Measurements from ENCODE around the gene PRMT3.
"Not testable (repeated sequence)": the region's sequence is repeated elsewhere in the genome, so short reads cannot be mapped to it uniquely, and the experiment has no call there.

PRMT3 gene

DNA sequence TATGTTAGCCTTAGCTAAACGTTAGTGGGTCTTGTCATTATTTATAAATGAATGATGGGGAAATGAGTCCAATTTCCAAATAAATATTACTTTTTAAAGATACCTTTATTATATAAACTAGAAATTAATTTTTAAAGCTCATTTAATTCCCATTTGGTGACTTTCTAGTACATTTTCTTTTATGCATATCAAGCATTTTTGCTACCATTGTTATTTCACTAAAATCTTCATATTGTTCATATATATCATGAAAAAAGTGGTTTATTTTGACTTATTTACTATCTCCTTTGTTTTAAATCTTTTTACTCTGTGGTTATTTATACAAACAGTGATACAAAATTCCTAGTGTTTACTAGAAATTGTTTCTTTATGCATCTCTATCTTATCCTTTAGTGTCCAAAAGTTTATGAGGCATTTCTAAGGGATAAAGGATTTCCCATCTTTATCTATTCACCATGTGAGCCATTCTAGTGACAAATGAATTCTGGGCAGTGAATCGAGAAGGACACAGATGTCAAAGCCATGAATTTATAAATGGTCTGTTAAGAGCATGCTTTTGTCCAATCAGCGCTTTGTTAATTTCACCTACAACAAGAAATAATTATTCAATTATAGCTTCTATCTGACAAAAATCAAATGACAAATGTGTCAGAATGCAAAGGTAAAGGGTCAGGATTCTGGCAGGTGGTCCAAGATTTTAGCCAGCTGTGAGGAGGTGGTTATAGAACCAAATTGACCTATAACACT, 70.6 kb downstream of the PRMT3 start:
- DNase-seq, result no peak

DNA sequence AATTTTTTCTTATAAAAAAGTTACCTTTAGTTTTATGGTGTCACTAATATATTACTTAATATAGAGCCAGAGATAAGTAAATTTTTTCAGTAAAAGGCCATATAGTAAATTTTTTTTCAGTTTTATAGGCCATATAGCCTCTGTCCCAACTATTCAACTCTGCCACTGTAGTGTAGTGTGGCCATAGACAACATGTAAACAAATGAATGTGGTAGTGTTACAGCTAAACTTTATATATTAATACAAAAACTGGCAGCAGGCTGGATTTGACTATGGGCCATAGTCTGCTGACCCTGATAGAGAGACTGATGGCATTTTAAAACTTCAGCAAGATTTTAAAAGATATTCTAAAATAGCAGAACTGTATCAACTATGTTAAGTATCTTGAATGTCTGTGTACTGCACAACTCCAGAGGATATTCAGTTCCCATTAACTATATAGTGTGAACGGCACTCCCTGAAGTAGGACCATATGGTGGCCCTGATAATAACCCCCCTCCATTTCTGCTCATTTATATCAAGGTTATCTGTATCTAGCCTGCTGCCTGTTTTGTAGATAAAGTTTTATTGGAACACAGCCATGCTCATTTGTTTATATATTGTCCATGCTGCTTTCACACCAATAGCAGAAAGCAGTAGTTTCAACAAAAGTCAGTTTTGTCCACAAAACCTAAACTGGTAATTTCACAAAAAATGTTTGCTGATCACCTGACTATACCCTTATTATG, 71.6 kb downstream of the PRMT3 start:
- DNase-seq, result no peak

DNA sequence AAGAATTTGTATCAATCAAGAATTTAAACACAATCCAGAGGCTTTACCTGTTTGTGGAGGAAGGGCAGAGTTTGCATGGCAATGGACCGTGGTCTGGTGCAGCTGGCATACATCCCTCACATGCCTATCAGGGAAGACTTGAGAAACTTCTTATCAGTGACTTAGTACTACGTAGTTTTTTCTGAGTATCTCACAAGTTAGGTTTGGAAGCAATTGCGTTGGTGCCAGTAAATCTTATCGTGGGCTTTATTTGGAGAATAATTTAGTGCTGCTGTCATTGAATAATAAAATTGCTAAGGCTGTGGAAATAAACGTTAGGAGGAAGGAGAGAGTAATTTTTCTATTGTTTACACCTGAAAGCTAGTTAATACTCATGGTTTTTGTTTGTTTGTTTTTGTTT, 72.3 kb downstream of the PRMT3 start:
- DNase-seq, result no peak

DNA sequence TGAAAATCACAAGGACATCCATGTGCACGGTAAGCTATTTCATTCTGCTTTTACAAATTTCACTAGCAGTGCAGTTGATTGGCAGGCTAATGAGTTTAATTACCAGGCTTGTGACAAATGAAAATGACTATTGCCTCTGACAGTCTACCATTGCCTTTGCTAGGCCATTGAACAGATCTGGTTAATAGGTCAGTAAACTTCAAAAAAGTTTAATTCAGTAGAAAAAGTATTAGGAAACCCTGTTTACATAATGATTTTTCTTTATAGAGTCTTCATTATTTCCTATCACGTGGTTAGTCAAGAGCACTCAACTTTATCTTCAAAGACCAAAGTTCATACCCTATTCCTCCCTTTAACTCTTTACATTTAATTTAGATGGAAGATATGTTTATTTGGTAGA, 77.0 kb downstream of the PRMT3 start:
- DNase-seq, result no peak

DNA sequence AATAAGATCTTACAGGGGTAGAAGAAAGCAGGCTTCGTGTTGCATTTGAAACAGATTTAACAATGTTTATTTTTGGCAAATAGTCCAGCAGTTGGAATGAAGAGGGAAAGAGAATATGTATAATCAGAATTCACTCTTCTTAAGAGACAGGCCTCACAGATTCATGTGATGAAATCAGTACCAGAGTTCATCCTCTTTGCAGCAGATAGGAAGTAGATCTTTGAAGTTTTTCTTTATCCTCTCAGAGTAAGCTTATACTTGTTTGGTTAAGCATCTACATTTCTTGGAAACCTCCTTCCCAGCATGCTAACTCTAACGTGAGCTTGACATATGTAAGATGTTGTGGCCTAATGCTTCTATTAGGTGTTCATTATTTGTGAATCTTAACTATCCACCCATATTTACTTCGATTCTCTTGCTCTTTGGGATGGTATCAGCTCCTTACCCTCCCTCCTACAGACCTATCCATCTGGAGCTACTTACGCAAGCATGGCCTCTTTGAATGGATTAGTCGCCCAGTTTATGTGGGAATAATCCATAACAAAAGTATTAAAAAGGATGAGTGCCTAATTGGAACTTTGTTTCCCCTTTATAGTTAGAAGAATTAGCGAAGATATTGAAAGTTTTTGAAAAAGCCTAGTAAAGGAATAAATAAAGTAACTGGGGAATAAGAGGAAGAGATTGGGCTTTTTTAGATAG, 80.1 kb downstream of the PRMT3 start:
- no peak for DNase-seq

DNA sequence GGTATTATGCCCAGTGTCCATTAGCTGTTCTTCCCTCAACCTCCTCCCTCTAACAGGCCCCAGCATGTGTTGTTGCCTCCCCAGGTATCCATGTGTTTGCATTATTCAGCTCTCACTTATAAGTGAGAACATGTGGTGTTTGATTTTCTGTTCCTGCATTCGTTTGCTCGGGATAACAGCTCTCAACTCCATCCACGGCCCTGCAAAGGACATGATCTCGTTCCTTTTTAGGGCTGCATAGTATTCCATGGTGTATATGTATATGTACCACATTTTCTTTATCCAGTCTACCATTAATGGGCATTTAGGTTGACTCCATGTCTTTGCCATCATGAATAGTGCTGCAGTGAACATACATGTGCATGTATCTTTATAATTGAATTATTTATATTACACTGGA, 82.8 kb downstream of the PRMT3 start:
- no peak for DNase-seq

DNA sequence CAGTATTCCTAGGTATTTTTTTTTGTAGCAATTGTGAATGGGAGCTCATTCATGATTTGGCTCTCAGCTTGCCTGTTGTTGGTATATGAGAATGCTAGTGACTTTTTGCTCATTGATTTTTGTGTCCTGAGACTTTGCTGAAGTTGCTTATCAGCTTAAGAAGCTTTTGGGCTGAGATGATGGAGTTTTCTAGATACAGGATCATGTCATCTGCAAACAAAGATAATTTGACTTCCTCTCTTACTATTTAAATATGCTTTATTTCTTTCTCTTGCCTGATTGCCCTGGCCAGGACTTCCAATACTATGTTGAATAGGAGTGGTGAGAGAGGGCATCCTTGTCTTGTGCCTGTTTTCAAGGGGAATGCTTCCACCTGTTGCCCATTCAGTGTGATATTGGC, 84.4 kb downstream of the PRMT3 start:
- DNase-seq, result not testable (repeated sequence)

DNA sequence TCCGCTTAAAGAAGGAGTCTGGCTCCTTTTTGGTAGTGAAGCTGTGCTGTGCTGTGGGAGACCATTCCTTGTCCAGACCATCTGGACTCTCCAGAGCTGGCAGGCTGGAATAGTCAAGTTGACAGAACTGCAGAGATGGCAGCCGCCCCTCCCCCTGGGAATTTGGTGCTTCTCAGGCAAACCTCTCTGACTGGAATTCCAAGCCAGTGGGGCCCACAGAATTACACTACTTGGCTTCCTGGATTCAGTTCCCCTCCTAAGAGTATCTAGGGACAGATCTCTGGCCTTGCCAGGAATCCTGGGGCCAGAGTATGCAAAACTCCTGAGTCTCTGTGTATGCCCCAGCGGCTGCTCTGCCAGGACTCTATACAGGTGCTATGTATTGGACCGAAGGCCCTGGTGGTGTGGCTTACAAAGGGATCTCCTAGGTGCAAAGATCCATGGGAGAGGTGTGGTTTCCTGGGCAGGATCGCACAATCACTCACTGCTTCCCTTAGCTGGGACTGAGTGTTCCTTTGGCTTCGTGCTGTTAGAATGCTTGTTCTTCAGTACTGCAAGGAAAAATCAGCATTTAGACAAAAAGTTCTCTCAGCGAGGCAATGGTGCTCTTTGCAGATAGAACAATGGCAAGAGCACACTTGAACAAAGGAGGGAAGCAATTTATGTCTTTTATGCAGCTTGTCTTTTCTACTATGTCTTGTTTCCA, 86.8 kb downstream of the PRMT3 start:
- DNase-seq, result no peak

DNA sequence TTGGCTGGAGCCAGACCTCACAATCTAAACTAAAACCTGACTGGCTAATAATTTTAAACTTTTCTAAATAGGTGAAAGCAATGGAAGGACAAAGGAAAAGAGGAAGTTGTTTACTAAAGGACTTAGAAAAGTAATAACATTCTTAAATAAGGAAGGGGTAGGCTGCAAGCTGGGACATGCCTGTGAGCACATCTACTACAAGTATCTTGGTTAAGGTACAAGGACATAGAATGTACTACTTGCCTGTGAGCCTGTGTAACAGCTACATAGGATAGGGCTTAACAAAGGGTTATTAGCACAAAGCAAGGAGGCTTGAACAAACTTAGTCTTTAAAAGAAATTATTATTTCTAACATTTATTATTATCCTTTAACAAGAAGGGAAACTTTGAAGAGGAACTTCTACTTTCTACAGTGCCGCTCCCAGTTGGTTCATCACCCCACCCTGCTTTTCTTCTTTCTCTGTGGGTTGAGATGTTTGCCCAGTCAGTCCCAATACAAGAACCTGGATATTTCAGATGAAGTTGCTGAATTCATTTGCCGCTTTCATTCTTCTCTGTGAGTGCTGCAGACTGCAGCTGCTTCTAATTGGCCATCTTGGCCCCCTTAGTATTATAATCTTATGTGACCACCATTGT, 87.5 kb downstream of the PRMT3 start:
- DNase-seq, result no peak

DNA sequence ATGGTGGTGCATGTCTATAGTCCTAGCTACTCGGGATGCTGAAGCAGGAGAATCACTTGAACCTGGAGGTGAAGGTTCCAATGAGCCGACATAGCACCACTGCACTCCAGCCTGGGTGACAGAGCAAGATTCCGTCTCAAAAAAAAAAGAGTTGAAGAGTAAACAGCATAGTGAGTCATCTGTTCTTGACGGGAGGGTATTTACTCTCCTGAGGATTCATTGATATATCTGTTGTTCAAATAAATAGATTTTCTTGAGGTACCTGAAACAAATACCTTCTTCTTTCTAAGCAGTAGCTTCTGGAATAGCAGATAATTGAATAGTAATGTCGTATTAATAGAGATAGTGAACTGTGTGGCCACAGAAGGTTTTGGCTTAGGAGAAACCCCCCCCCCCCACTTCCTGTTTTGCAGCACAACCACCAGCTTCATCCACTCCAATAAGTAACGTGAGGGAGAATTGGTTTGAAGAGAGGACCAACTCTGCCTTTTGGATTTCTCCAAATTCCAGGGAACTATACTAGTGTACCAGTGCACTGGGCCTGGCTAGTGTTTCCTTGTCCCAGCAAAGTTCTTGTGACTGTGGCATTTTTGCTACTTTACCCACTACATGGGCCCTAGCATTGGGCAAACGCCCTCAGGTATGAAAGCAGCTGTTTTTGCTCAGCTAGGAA, 90.0 kb downstream of the PRMT3 start:
- no peak for DNase-seq

DNA sequence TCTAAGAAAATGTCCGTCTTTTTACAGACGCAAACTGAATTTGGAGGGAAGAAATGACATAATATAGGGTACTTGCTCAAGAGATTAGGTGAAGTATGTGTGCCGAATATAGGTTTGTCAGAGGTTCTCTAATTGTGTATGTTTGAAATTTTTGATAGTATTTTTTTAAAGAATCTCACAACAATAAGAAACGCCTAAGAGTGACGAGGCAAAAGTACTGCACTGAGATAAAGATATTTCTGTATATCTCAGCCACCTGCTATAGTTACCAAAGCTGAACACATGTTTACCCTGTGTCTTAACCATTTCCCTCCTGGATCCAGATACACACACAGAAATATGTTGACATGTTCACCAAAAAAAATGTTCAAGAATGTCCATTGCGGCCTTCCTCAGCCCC, 92.0 kb downstream of the PRMT3 start:
- DNase-seq, result no peak

DNA sequence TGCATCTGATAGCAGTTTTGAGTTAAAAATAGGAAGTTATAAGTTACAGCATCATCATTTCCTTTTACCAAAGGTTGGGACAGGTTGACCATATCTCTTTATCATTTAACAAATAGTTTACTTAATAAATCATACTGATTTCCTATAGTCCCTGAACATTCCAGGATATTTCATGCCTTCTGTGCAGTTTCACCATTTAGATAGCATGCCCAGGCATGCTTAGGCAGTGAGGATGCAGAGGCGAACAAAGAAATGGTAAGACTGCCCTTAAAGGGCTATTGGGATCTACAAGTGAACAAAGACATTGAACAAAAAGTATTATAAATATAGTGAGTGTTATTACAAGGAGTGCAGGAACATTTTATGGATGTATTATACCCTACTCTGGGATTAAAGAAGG, 96.4 kb downstream of the PRMT3 start:
- no peak for DNase-seq

DNA sequence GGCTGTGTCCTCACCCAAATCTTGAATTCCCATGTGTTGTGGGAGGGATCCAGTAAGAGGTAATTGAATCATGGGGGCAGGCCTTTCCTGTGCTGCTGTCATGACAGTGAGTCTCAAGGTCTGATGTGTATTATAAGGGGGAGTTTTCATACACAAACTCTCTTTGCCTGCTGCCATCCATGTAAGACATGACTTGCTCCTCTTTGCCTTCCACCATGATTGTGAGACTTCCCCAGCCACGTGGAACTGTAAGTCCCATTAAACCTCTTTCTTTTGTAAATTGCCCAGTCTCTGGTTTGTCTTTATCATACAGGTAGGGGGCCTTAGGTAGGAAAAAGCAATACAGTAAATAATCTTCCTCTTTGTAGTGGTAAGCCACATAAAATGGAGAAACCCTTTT, 96.9 kb downstream of the PRMT3 start:
- not testable (repeated sequence) for DNase-seq

DNA sequence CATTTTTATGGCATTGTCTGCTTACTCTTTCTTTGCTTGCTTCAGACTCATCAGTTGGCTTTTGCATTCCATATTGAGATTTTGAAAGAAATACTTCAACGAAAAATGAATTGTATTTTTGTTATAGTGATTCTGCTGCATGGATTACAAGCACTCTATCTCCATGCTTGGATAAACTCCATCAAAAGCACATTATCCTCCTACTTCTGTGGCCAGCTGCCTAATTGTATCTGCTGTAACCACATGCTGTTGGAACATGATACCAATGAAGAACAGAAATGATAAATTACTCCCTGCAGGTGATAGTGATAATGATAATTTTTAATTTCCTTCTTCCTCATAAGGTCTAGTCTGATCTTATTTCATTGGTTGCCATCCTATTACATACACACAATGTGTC, 100.8 kb downstream of the PRMT3 start:
- DNase-seq, result no peak

DNA sequence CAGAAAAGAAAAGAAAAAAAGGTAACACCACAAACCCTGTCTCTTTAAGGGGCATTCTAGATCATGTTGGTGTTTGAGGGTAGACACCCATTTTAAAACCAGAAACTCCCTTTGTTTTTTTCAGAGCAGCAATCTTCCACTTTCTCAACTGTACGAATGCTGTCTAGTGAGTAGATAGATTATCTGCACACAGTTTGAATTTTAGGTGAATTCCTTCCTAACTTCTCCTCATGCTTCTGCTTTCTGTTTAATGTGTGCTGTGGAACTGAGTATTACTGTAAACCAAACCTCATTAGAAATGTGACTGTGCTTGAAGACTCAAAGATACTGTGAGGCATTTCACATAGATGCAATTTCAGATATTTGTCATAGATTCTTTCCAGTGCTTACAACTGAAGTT, 102.4 kb downstream of the PRMT3 start:
- no peak for DNase-seq

DNA sequence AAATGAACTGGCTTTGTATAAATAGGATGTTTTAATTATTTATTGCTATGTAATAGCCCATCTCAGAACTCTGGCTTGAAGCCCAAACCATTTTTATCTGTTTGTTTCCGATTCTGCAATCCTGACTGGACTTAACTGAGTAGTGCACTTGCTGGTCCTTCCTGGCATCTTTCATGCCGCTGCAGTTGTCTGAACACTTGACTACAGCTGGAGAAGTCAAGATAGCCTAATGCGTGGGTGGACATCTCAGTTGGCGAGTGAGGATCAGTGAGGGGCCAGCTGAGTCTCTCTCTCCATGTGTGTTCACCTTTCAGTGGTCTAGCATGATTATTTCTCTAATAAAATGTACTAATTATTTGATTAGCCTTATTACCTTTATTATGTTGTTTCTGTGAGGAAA, 105.8 kb downstream of the PRMT3 start:
- no peak for DNase-seq

DNA sequence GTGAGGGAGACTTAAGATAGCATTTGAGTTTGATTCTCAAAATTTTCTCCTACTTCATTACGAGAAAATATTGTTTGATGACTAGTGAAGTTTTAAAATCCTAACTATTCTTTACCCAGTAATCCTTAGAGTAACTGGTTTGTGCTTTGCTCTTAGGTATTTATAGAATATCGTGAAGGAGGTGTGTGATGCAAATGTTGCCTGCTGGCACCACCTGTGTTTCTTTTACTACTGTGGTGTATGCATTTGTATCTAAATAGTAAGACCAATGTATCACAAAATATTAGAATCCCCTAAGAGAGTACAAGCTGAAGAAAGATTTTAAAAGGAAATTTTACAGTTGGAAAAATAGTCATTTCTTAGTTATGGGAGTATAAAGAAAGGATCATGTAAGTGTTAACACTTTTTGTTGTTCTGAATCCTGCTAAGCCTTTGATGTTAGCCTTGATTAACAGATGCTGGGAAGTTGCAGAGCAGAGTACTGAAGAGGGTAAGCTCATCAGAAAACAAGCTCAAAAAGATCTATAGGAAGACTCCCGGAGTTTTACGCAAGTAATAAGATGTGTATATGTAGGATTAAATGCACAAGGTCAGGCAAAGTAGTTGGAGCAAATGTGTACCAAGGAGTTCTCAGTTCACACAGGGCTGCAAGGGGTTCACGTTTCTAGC, 109.7 kb downstream of the PRMT3 start:
- no peak for DNase-seq

DNA sequence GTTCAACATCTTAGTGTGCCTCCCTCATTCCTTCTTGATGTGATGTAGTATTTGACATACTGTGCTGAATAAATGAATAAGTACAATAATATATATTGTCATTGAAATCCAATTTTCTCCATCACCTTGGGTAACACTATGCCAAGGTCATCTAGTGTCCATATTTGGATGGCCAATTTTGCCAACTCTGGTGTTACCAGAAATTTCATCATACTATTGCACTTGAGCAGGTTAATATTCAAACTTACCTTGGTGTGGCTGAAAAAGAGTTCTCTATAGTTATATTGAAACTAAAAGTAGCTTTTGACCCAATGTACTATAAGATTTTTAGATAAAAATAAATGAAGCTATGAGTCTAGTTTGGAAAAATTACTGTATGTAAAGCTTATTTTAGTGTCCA, 113.7 kb downstream of the PRMT3 start:
- no peak for DNase-seq

DNA sequence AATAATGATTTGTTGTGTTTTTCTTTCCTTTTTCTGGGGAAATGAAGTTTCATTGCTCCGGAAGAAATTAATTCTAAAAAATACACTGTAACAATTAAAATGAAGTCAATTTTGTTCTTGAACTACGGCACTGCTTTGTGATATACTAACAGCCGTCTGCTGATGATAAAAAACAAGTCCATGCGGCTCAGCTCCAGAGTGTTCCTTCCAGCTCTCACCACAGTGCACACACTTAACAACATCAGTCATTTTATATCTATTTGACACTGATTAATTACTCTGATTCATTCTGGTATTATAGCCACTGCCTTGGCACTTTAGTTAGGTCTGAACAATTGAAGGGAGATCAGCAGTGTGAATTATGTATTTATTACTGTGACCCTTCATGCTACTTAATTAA, 114.5 kb downstream of the PRMT3 start:
- no peak for DNase-seq

DNA sequence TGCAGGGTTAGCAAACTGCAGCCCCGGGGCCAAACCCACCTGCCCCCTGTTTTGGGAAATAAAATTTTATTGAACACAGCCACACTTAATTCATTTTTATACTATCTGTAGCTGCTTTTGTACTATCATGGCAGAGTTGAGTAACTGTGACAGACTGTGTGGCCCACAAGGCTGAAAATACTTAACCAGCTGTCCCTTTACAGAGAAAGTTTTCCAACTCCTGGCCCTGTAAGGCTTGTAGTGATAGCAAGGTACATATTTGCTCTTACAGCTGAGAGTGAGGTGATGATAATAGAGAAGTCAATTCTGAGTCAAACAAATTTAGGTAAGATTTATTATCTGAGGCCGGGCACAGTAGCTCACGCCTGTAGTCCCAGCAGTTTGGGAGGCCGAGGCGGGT, 124.5 kb downstream of the PRMT3 start:
- DNase-seq, result no peak

DNA sequence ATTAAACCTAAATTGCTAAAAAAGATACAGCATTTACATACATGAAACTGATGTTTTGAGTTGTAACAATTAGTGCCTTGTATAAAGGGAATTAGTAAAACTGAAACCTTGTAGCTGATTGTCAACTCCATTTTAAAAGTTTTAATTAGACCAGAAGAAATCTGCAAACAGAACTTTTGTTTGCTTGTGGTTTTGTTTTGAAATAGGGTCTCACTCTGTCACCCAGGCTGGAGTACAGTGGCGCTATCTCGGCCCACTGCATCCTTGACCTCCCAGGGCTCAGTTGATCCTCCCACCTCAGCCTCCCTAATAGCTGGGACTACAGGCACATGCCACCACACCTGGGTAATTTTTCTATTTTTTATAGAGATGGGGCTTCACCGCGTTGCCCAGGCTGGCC, 125.4 kb downstream of the PRMT3 start:
- no peak for DNase-seq
